Measurements from ENCODE around the gene HTT.

HTT gene

GRCh38 chr4:3250956-3251690 lies 176.6 kb downstream of the HTT start:
- no peak overlapping the region for H3K27ac ChIP-seq (replicated peaks)
- no peak overlapping the region for H3K4me3 ChIP-seq (replicated peaks; ENCODE audit: insufficient read depth, low read length)
- DNase-seq (ENCODE audit: low read depth in 1 of 2, low spot score in 1 of 2) = no peak
- TF ChIP-seq SPI1 (IDR thresholded peaks at IDR 0.05; ENCODE audit: borderline replicate concordance, low read depth) = no peak
- no peak for TF ChIP-seq CTCF (IDR thresholded peaks at IDR 0.05; ENCODE audit: insufficient read depth, low read length)
- TF ChIP-seq GABPA (IDR thresholded peaks at IDR 0.05; ENCODE audit: low read depth) = no peak
- no peak for TF ChIP-seq POLR2AphosphoS5 (IDR thresholded peaks at IDR 0.05; ENCODE audit: low read depth)
- TF ChIP-seq REST (IDR thresholded peaks at IDR 0.05; ENCODE audit: insufficient replicate concordance, low read depth) = no peak
- no peaks in the 10 kb centered on the region for H3K27me3 ChIP-seq (ENCODE audit: insufficient read depth, poor library complexity, severe bottlenecking)

- no peak for DNase-seq (ENCODE audit: low read depth in 1 of 2, low spot score in 1 of 2)
- Histone ChIP-seq H3K4me3 (replicated peaks; ENCODE audit: insufficient read depth, low read length) (no peak overlapping the region), H3K27me3 (ENCODE audit: insufficient read depth, poor library complexity, severe bottlenecking) (no peaks in the 10 kb centered on the region), H3K27ac (replicated peaks) (no peak overlapping the region)
- TF ChIP-seq SPI1 (IDR thresholded peaks at IDR 0.05; ENCODE audit: borderline replicate concordance, low read depth) (no peak), REST (IDR thresholded peaks at IDR 0.05; ENCODE audit: insufficient replicate concordance, low read depth) (no peak), POLR2AphosphoS5 (IDR thresholded peaks at IDR 0.05; ENCODE audit: low read depth) (no peak), GABPA (IDR thresholded peaks at IDR 0.05; ENCODE audit: low read depth) (no peak), CTCF (IDR thresholded peaks at IDR 0.05; ENCODE audit: insufficient read depth, low read length) (no peak)
These were observed 177.4 kb downstream of the HTT start for GRCh38 chr4:3251691-3252479.

- Histone ChIP-seq H3K27me3 (ENCODE audit: insufficient read depth, poor library complexity, severe bottlenecking) (no peaks in the 10 kb centered on the region), H3K27ac (replicated peaks) (no peak overlapping the region), H3K4me3 (replicated peaks; ENCODE audit: insufficient read depth, low read length) (no peak overlapping the region)
- TF ChIP-seq CTCF (IDR thresholded peaks at IDR 0.05; ENCODE audit: insufficient read depth, low read length) (no peak), GABPA (IDR thresholded peaks at IDR 0.05; ENCODE audit: low read depth) (no peak), REST (IDR thresholded peaks at IDR 0.05; ENCODE audit: insufficient replicate concordance, low read depth) (no peak), POLR2AphosphoS5 (IDR thresholded peaks at IDR 0.05; ENCODE audit: low read depth) (no peak), SPI1 (IDR thresholded peaks at IDR 0.05; ENCODE audit: borderline replicate concordance, low read depth) (no peak)
- no peak for DNase-seq (ENCODE audit: low read depth in 1 of 2, low spot score in 1 of 2)
These were observed 178.0 kb downstream of the HTT start for GRCh38 chr4:3252480-3252828.
